Measurements from ENCODE around the gene TOR2A. TPM values are rescaled to one million over a fixed set of nuclear protein-coding genes. Genes with fewer than 3 reads are reported as not detected.

The TOR2A gene
- total RNA-seq, 1 donor from 2014 or later: 13.0 TPM

GRCh38 chr9:127768698-127769097 is 33.6 kb upstream of the TOR2A start:
- no peak for DNase-seq (ENCODE audit: low read depth)
- no peak for TF ChIP-seq CTCF (conservative IDR thresholded peaks at IDR 0.05; ENCODE audit: low read depth, low read length)
- no peak overlapping the region for H3K4me3 ChIP-seq (ENCODE audit: low read depth, low read length)

GRCh38 chr9:127767909-127768331 is 32.8 kb upstream of the TOR2A start:
- H3K4me3 ChIP-seq (ENCODE audit: low read depth, low read length): no peak overlapping the region
- no peak for DNase-seq (ENCODE audit: low read depth)
- TF ChIP-seq CTCF (conservative IDR thresholded peaks at IDR 0.05; ENCODE audit: low read depth, low read length): no peak

- DNase-seq (ENCODE audit: low read depth): no peak
- no peak overlapping the region for H3K4me3 ChIP-seq (ENCODE audit: low read depth, low read length)
- no peak for TF ChIP-seq CTCF (conservative IDR thresholded peaks at IDR 0.05; ENCODE audit: low read depth, low read length)
These were observed 32.3 kb upstream of the TOR2A start for GRCh38 chr9:127767410-127767809.

- TF ChIP-seq CTCF (conservative IDR thresholded peaks at IDR 0.05; ENCODE audit: low read depth, low read length): no peak
- no peak overlapping the region for H3K4me3 ChIP-seq (ENCODE audit: low read depth, low read length)
- no peak for DNase-seq (ENCODE audit: low read depth)
These were observed 30.3 kb upstream of the TOR2A start for GRCh38 chr9:127765418-127765817.

GRCh38 chr9:127763918-127764384 is 28.9 kb upstream of the TOR2A start:
- DNase-seq (ENCODE audit: low read depth): no peak
- H3K4me3 ChIP-seq (ENCODE audit: low read depth, low read length): no peak overlapping the region
- TF ChIP-seq CTCF (conservative IDR thresholded peaks at IDR 0.05; ENCODE audit: low read depth, low read length): peak; percentile 40

GRCh38 chr9:127762111-127762676 is 27.1 kb upstream of the TOR2A start:
- no peak overlapping the region for H3K4me3 ChIP-seq (ENCODE audit: low read depth, low read length)
- no peak for TF ChIP-seq CTCF (conservative IDR thresholded peaks at IDR 0.05; ENCODE audit: low read depth, low read length)
- no peak for DNase-seq (ENCODE audit: low read depth)

- DNase-seq (ENCODE audit: low read depth): no peak
- TF ChIP-seq CTCF (conservative IDR thresholded peaks at IDR 0.05; ENCODE audit: low read depth, low read length): no peak
- H3K4me3 ChIP-seq (ENCODE audit: low read depth, low read length): no peak overlapping the region
These were observed 26.4 kb upstream of the TOR2A start for GRCh38 chr9:127761491-127761956.
